ENCODE measurements around the gene MTPN.

MTPN gene

DNA sequence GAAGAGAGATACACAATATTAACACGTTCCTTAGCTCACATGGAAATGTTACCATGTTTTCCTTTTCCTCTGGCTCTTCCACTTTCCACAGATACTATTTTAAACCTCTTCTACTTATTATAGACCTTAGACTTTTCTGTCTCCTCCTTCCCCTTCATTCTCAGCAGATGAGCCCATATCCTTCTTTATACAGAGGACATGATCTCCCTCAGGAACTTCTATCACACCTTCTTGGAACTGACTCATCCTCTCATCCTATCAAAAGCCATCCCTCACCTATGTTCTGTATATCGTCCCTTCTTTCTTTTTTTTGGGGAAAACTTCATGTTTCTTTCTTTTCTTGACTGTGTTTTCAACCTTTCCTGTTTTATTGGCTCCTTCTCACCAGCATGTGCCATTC lies 20.8 kb downstream of the MTPN start:
- DNase-seq (ENCODE audit: low spot score) = no peak

DNA sequence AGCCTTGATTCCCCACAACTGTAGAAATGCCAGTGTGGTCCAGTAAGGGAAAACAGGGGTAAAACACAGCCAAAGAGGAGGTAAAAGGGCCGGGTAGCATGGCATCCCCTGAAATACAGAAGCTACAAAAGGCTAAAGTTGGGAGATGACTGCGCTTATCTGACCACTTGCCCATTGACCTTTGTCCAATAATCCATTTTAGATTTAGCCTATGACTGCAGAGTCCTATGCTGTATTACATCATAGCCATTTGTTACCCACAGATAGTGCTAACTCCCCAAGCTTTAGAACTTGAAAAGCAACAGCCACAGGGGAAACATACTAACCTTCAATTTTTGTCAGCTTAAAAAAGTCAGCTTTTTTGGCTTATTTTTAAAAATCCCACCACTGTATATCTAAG lies 26.2 kb downstream of the MTPN start:
- DNase-seq (ENCODE audit: low spot score) = no peak

DNA sequence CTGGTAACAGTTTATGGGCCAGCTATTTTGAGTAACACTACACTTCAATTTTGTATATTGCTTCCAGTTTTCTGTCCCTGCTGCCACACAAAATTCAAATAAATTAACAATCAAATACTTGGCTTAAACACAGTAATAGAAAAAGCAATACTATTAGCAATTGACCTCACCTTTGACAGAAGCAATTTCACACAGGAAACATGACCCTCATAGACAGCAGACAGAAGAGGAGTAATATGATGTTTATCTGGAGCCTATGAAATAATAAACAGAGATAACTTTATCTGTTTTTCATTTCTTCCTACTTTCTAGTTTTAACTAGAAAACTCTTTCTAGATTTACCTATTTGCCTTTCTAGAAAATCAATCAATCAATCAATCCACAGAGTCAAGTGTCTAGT lies 26.7 kb downstream of the MTPN start:
- DNase-seq (ENCODE audit: low spot score) = no peak

DNA sequence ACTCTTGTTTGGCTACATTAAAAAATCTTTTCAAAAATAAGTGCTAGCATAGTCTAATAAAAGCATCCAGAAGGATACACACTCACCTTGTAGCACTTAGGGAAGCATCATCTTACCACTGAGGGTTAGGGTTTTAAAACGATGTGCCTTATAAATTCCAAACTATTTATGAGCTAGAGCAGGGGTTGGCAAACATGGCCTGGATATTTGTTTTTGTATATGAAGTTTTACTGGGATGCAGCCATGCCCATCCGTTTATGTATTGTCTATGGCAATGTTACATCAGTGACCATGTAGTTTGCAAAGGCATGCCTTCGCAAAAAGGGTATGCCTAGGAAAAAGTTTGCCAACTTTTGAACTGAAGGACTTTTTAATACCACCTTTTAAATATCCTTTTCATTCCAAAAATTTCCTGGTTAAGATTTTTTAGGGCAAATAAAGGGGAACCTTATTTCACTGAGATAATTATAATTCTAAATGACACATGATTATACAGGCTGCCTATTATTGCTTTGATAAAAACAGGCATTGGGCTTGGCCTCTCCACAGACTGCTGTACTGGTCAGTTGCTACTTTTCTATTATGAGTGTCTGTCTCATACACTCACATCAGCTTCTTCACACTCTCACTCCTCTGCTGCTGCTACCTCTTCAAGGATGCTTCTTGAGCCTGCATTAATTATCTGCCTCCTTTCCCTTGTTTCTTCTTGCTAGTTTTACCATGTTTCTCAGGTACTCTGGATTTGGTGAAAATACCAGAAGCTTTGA lies 30.7 kb downstream of the MTPN start:
- DNase-seq (ENCODE audit: low spot score) = no peak

DNA sequence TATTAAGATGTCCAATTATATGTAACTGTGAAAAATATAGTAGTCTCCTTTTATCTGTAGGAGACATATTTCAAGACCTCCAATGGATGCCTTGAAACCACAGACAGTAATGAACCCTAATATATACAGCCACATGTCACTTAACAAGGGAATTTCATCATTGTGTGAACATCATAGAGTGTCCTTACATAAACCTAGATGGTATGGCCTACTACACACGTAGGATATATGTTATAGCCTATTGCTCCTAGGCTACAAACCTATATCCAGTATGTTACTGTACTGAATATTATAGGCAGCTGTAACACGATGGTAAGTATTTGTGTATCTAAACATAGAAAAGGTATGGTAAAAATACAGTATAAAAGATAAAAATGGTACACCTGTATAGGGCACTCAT lies 32.4 kb downstream of the MTPN start:
- no peak for DNase-seq (ENCODE audit: low spot score)

DNA sequence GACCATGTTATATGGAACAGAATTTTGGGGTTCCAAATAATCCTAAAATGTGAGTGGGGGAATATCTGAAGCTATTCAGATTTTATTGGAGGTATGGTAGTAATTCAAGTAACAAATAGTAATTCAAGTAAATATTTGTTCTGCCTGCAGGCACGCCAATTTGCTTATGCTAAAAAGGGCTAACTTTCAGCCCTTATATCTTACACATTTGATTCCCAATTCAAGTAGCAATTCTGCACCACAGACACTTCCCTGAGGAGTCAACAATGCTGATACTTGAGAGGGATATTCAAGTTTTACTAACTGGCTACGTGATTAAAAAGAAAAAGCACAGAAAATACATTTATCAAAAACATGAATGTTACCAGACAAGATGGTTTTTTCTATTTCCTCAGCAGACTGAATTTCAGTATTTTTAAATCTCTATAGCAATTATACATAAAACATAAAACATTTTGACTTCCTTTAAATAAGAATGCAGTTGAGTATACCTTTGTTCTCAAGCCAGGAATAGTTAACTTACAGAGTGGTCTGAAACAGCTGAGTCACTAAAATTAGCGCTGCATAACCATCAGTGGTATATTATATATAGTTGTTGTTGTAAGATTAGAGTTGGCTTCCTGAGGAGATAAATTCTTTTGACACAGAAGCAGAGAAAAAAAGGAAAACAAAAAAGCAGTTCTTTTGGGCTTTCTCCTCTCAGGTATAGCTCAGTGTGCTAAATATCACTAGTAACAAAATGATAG lies 33.9 kb downstream of the MTPN start:
- no peak for DNase-seq (ENCODE audit: low spot score)

DNA sequence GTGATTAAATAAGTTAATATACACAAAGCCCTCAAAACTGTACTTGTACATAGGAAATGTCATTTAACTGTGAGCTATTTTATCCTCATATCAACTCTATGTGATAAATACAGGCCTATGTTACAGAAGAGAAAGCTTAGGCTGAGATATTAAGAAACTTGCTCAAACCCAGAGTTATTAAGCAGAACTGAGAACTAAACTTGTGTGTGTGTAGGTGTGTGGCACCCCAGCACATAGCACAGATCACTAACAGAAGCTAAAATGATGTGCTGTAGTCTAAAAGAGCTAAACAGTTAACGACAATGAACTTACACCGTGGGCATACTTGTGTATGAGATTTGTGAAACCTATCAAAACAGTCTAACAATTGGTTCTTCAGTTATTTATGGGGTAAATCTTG lies 34.5 kb downstream of the MTPN start:
- no peak for DNase-seq (ENCODE audit: low spot score)

DNA sequence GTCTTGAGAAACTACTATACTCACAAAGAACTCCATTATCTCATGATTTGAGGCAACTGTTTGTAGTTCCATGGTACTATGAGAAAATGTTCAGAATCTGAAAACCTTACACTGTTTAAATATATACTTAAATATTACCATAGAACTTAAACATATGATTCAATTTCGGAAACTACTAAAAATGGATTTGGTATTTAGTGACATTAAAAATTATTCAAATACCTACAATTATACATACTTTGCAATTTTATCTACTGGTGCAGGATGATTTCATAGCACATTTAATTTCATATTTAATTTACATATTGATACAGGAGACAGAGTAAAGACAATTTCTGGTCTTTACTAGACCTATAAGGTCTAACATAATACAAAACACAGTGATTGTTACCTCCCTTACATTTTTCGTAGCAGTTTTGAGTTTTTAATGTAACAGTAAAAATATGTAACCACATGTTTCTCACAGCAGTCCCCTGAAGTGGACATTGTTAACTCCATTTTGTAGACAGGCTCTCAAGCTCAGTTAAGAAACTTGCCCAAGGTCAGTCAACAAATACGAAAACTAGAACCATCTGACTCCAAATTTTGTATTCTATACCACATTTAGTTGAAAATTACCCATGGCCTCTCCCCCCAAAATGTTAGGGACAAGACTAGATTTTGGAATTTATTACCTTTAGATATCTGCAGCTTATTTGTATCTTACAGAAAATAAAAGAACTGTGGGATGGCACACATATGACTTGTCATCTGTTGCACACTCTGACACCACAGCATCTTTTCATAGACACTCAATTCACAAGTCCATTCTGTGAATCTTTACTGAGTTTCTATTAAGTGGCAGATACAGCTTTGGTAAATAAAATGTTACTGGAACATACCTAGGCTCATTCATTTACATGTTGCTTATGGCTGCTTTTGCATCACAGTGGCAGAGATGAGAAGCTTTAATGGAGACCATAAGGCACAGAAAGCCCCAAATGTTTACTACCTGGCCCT lies 36.8 kb downstream of the MTPN start:
- no peak for DNase-seq (ENCODE audit: low spot score)

DNA sequence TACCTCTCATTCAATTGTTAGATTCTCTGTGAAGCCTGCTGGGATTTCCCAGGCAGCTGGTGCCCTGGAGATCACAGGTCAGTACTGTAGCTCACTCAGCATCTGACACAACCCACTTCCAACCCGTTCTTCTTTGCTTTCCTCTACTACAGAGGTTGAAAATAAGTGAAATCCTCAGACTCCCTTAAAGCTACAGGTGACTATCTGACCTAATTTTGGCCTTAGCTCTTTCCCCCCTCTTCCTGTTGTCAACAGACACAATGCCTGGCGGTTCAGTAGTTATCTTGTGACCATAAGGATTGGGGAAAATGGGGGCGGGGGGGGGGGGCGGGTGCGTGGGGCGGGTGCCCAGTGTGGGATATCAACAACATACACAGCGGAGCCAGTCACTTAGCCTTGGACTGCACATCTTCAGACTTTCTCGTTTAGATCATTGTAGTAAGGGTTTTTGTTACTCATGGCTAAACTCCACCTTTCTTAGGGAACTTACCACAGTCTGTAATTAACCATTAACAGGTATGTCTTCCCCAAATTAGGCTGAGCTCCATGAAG lies 37.8 kb downstream of the MTPN start:
- DNase-seq (ENCODE audit: low spot score) = no peak

DNA sequence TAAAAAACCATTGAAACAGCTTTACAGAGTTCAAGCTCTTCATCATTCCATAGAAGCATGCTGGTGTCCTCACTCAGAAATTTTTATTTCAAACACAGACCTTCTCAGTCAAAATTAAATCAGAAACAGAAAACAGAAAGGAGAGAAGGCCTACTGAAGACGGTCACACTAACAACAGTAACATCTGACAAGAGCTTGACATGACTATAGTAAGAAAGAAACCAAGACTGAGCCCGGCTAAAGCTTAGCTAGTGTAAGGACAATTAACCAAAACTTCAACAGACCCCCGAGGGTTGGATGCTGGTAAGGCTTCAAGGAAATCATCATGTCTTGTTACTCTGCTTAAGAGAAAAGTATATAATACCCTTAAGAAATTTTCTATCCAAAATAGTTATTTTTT lies 38.6 kb downstream of the MTPN start:
- no peak for DNase-seq (ENCODE audit: low spot score)

DNA sequence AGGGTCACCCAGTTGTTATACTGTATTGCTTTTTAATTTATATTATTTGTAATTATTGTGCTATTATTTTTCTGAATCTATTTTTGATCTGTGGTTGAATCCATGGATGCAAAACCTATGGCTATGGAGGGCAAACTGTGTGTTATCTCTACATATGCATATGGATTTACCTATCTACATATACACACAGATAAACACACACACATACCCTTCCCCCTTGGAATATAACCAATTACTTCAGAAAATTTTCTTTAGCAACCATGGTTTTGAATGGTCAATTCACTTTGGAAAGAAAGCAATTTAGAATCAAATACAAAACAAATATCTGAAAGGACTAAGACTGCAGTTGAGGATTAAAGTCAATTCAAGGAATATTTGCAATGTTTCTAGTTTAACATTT lies 39.1 kb downstream of the MTPN start:
- DNase-seq (ENCODE audit: low spot score) = no peak

DNA sequence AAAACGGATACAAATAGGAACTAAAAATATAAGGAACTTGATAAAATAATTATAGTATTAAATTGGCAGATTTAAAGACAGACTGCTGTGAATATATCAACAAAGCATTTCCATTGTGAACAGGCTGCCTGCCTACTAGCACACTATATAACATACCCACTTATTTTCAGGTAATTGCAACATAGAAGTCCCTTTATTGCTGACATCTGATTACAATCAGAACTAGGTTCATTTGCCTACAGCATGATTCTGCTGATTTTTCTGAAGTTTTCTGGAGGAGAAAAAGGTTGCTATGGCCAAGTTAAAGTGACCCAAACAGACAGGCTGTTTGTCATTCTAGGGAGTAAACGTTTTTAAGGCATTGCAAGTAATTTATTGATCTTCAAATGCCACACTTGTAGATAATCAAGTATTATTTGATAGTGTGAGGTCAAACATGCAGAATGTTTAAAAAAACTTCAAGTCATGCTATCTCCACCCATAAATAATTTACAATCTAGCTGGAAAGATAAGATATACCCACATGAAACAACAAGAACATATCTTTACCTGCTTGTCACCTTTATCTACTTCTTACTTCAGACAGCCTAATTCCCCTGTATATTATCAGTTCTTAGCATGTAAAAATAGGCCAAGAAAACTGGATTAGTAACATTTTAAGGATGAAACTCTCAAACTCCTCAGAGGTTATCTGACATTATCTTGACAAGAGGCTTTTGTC lies 40.5 kb downstream of the MTPN start:
- DNase-seq (ENCODE audit: low spot score) = no peak

DNA sequence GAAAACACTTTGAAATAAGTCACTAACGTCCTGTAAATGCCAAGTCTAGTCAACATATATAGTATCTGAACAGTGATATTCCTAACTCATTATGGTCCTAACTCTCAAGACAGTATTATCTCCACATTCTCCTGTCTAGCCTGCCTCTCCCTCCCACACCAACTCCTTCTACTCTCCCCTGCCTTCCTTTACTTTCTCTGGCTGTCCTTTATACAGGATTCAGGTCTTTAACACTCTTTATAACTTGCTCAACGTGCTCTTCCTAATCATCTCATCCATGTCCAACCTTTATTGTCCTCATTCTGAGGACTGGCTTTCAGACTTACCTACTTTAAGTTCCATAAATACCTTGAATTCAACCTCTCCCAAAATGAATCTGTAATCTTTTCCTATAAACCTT lies 42.5 kb downstream of the MTPN start:
- DNase-seq (ENCODE audit: low spot score) = no peak

DNA sequence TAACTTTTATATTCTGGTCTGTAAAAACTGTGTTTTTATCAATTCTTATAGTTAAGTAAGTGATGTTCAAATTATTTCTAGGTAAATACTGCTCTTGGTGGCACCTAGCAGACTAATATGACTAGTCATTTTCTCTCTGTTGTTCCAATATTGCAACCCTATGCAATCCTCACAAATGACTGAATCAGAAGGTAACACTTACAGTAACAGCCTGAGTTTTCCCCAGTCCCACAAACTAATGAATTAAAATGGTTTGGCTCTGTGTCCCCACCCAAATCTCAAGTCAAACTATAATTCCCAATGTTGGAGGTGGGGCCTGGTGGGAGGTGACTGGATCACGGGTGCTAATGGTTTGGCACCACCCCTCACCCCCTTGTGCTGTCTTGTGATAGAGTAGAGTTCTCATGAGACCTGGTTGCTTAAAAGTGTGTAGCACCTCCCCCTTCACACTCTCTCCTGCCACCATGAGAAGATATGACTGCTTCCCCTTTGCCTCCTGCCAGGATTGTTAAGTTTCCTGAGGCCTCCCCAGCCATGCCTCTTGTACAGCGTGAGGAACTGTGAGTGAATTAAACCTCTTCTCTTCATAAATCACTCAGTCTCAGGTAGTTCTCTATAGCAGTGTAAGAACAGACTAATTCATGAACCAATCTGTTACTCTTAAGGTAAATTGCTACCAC lies 43.5 kb downstream of the MTPN start:
- no peak for DNase-seq (ENCODE audit: low spot score)

DNA sequence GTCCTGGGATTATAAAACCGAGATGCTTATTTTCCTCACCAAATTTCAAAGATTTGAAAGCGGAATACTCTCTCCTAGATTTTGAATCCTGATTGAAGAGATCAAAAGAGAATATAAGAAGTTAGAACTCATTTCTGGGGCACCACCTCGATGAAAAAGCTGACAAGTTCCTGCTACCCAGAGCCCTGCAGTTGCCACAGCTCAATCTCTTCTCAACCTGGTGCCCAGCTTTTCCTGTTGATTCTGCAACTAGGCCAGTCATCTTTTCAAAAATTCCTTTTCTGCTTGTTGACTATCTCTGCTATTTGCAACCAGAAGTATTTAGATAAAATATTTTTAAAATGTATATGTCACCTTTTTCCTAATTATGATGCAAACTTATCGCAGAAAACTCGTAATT lies 45.0 kb downstream of the MTPN start:
- no peak for DNase-seq (ENCODE audit: low spot score)

DNA sequence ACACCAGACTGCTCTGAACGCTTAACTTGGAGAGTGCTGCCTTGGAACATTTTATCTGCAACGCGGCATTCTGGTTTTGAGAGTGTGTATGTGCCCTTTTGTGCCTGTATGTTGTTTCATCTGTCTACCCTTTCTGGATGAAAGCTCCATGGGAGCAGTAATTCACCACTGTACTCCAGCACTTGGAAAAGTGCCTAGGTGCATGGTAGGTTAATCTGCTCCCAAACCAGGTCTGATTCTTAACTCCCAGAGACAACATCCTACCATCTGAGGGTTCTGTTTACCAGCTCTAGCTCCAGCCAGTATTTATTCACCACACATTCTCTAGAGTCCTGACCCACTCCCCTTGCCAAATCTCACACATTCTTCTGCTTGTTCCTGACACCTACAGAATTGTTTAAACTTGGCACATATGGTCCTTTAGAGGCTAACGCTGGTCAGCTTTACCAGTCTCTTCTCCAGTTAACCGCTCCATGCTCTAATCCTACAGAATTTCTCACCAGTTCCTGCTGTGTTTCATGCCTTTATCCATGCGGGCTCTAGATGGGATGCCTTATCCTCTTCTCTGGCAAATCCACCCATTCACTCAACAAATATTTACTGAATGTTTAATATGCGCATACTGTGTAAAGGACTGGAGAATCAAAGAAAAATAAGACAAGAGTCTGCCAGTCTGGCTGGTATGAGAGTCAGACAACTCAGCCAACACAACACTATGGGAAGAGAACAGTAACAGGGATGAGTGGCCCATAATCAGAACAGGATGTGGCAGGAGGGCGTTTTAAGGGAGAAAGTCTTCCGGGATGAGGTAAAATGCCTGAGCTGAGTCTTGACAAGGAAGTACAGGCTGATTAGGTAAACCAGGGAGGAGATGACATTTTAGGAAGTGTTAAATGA lies 46.3 kb downstream of the MTPN start:
- no peak for DNase-seq (ENCODE audit: low spot score)

DNA sequence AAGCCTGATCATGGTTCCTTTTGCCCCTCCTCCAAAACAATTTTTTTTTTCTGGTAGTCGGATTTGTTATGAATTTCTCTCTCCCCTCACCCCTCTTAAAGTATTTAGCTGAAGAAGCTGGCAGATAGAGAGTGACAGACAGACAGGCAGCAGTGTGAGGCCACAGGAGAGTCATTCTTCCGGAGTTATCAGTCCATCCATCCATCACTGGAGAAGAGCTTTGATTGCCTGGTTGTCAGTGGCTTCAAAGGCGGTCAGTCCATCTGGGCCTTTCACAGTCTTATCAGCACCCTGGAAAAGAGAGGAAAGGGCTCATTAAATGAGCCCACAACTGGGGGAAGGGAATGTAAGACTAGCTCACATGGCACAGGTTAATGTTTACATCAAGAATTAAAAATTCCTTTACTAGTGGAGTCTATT lies 47.4 kb downstream of the MTPN start:
- DNase-seq (ENCODE audit: low spot score) = no peak

DNA sequence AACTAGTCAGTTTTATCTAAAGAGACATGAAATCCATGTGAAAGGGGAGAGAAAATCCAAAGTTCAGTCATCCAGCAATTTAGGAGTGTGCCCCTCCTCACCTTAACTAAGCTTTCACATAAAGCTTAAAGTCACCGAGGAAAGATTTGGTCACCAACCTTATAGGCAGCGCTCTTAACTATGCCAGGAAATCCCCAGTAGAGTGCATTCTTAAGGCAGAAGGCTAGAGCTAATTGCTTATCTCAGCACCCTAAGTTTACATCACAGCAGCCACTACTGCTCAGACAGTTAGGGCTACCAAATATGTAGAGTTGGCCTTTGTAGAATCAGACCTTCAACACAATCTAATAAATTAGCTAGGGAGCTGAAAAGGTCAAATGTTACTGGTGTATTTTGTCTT lies 47.9 kb downstream of the MTPN start:
- DNase-seq (ENCODE audit: low spot score) = no peak

DNA sequence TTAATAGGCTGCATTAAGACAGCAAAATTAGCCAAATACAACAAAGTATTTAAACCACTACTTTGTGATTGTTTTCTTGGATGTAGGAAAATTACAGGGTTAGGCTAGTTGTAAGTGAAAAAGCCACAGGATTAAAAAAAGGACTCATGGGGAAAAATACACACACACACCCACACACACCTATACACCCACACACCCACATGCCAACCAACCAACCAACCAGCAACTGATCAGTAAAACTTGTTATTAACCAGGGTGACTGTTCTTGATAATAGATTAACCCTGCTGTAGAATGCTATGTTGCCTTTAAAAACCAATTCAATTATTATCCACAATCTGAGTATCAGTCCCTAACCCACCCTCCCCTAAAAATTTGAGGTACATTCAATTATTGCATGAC lies 49.0 kb downstream of the MTPN start:
- DNase-seq (ENCODE audit: low spot score) = no peak

DNA sequence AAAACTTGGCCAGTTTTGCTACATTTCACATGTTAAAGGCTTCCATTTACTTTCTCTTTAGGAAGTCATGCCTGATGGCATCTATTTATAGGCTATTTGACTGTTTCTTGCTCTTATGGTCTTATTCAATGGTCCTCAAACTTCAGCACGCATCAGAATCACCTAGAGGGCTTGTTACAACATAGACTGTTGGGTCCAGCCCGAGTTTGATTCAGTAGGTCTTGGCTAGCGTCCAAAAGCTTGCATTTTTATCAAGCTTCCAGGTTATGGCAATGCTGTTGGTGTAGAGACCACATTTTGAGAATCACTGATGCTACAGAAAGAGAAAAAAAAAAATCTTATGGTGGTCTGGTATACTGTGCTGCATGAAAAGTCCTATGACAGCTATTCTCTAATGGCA lies 51.9 kb downstream of the MTPN start:
- DNase-seq (ENCODE audit: low spot score) = no peak

Measured in left forelimb (tissue), 1 donor.